Measurements from ENCODE around the gene WASL. TPM values are rescaled to one million over a fixed set of nuclear protein-coding genes. Genes with fewer than 3 reads are reported as not detected.

Gene WASL
- total RNA-seq (2014; rRNA removed; shearing (Covaris generic)) = 3.4 and 4.4 TPM in 2 replicates
- 6.3 and 7.2 TPM in 2 replicates for total RNA-seq (2022)
- Bru-seq, nascent RNA = percentile 89 among the genes with signal in this experiment
- BruChase-seq, experiment 1, labeled RNA remaining after a 6-hour chase = percentile 78 among the genes with signal in this experiment
- BruChase-seq, experiment 2, labeled RNA remaining after a 2-hour chase = percentile 76 among the genes with signal in this experiment
- long read RNA-seq, full-length matches to known transcripts = 1 of 2 reads
- long read RNA-seq, partial matches to known transcripts = 1 of 2 reads
- long read RNA-seq, other reads (novel, unspliced or antisense) = 0 of 2 reads

- ChIA-PET POLR2A (interaction anchor here (0.6 to 2.2 kb wide), 25 partner anchors 8 to 337 kb away, joined by 3 to 11 read pairs (median 4); partner anchors contain the start of gene NDUFA5), CTCF (ENCODE audit: unreplicated experiment) (interaction anchor here (0.5 kb wide), 1 partner anchor 209 kb away, joined by 4 read pairs; no protein-coding TSS in a partner anchor)
- H4K20me1 ChIP-seq (ENCODE audit: insufficient read depth, low read length) = peaks cover 41% of the 10 kb centered on the region
- H3K36me3 ChIP-seq (ENCODE audit: insufficient read depth, low read length) = peaks cover 8% of the 10 kb centered on the region; the same call in 1 of the 2 replicates
- peak within 1 kb of the TSS; percentile 92 for H3K4me2 ChIP-seq (ENCODE audit: low read length)
- no TSS peak for BruUV-seq (replicated peaks)
- peaks cover 64% of the 10 kb centered on the region for H3K79me2 ChIP-seq (ENCODE audit: insufficient read depth, low read depth, low read length)
- peak within 1 kb of the TSS; percentile 86 for H2AFZ ChIP-seq (ENCODE audit: low read length)
- no peaks in the 10 kb centered on the region for H3K9me2 ChIP-seq (ENCODE audit: insufficient read depth, low read length)
- intact Hi-C loops (cut with micrococcal nuclease; ENCODE audit: unreplicated experiment) = loop anchor here (2.0 to 10.0 kb wide), 3 partner anchors 192 to 1176 kb away; partner anchors contain the start of genes IQUB, NDUFA5 and POT1
- H3K9me3 ChIP-seq (ENCODE audit: low read length) = no peaks in the 10 kb centered on the region
- peaks cover 34% of the 10 kb centered on the region for H3K4me1 ChIP-seq (ENCODE audit: insufficient read depth, low read length, poor library complexity, severe bottlenecking)
- peak within 1 kb of the TSS; percentile 82 for H3K27ac ChIP-seq (ENCODE audit: low read depth, low read length, poor library complexity, severe bottlenecking)
- DNase-seq (ENCODE audit: low spot score) = peak; percentile 93
- TF ChIP-seq EZH2phosphoT487 (IDR thresholded peaks at IDR 0.05; ENCODE audit: borderline replicate concordance, low read depth, low read length) (no peak), CTCF (conservative IDR thresholded peaks at IDR 0.05; ENCODE audit: low read length) (no peak)
- H3K4me3 ChIP-seq (ENCODE audit: low read depth, low read length, poor library complexity, severe bottlenecking) = peak within 1 kb of the TSS; percentile 98
These were observed at the start of gene WASL for GRCh38 chr7:123748734-123749536. Gene WASL (minus strand): TSS chr7:123749003. CDS start chr7:123748734, 269 bp downstream.

GRCh38 chr7:123797673-123798531 lies 49.1 kb upstream of the WASL start:
- Histone ChIP-seq H3K27ac (ENCODE audit: low read depth, low read length, poor library complexity, severe bottlenecking) (no peak overlapping the region), H3K36me3 (ENCODE audit: insufficient read depth, low read length) (no peaks in the 10 kb centered on the region), H3K79me2 (ENCODE audit: insufficient read depth, low read depth, low read length) (no peaks in the 10 kb centered on the region), H3K9me3 (ENCODE audit: low read length) (no peaks in the 10 kb centered on the region), H2AFZ (ENCODE audit: low read length) (no peak overlapping the region), H3K9me2 (ENCODE audit: insufficient read depth, low read length) (no peaks in the 10 kb centered on the region), H3K4me1 (ENCODE audit: insufficient read depth, low read length, poor library complexity, severe bottlenecking) (no peaks in the 10 kb centered on the region), H3K4me3 (ENCODE audit: low read depth, low read length, poor library complexity, severe bottlenecking) (no peak overlapping the region), H4K20me1 (ENCODE audit: insufficient read depth, low read length) (no peaks in the 10 kb centered on the region), H3K4me2 (ENCODE audit: low read length) (no peak overlapping the region)
- BruUV-seq (replicated peaks) = no TSS peak
- CTCF ChIA-PET (ENCODE audit: unreplicated experiment) = no interaction called here
- peak; percentile 17 for DNase-seq (ENCODE audit: low spot score)
- TF ChIP-seq CTCF (conservative IDR thresholded peaks at IDR 0.05; ENCODE audit: low read length) = peak; percentile 74
- TF ChIP-seq EZH2phosphoT487 (IDR thresholded peaks at IDR 0.05; ENCODE audit: borderline replicate concordance, low read depth, low read length) = no peak
- intact Hi-C loops (cut with micrococcal nuclease; ENCODE audit: unreplicated experiment) = loop anchor here (5.0 kb wide), 1 partner anchor 69 kb away; no protein-coding TSS in a partner anchor
- POLR2A ChIA-PET = no interaction called here
